Astrocyte of the spinal cord (primary cell): ENCODE results near the gene HIC1.

Experiments
- DNase-seq: peaks from one replicate; pipeline ENCODE4 v3.0.0; 2011; ENCODE audit warnings: low read depth, low spot score
- H3K4me3 ChIP-seq: 2 replicates; pipeline ENCODE4 v1.5.1; 2011; ENCODE audit warnings: low read depth, mild to moderate bottlenecking, low read length, moderate library complexity
- CTCF ChIP-seq: IDR thresholded peaks from 2 replicates; pipeline ENCODE4 v1.5.1; 2012; ENCODE audit warnings: low read depth, mild to moderate bottlenecking, low read length, inconsistent platforms
- in situ Hi-C: cut with HindIII; loops from 2 replicates; pipeline ENCODE4 v1.10.0; 2017; ENCODE audit warnings: low sequenced_read_pairs

Gene HIC1

GRCh38 chr17:2051933-2052559 lies 2.9 kb upstream of the HIC1 start:
- TF ChIP-seq CTCF = no peak
- in situ Hi-C loops = no loop called here
- no peak for DNase-seq
- no peak overlapping the region for H3K4me3 ChIP-seq

- peak; percentile 60 for TF ChIP-seq CTCF
- in situ Hi-C loops = no loop called here
- peak; percentile 83 for DNase-seq
- peak overlapping the region; percentile 59 for H3K4me3 ChIP-seq
Observed at GRCh38 chr17:2053380-2054261, 1.3 kb upstream of the HIC1 start.

GRCh38 chr17:2054262-2054511 lies 716 bp upstream of the HIC1 start:
- in situ Hi-C loops = no loop called here
- TF ChIP-seq CTCF = no peak
- no peak for DNase-seq
- peak overlapping the region; percentile 59 for H3K4me3 ChIP-seq

- H3K4me3 ChIP-seq = peak overlapping the region; percentile 59
- no peak for TF ChIP-seq CTCF
- in situ Hi-C loops = no loop called here
- DNase-seq = peak; percentile 47
Observed at GRCh38 chr17:2055292-2056205, 646 bp downstream of the HIC1 start.

GRCh38 chr17:2056206-2057174 lies 1.6 kb downstream of the HIC1 start:
- peak; percentile 73 for DNase-seq
- in situ Hi-C loops = no loop called here
- no peak for TF ChIP-seq CTCF
- peak overlapping the region; percentile 59 for H3K4me3 ChIP-seq
